IMR-90 (cell line): ENCODE measurements around the gene APOA4. TPM values are rescaled to one million over a fixed set of nuclear protein-coding genes. Genes with fewer than 3 reads are reported as not detected.

Experiments
- ATAC-seq: fragments of 200-7000 bp; cut with Tn5 transposase; 2 replicates; pipeline ENCODE4 v1.9.1; 2020; ENCODE audit warnings: low read depth, mild to moderate bottlenecking, moderate library complexity
- BruUV-seq: library from RNA; stranded (reverse); fragments of 400-500 nt; replicated peaks from 2 replicates; lab custom pipeline; 2021; lab: Mats Ljungman, UMichigan
- CTCF ChIA-PET: fragments of 300-600 bp; formaldehyde crosslinking; extraction: SDS; loops from one replicate; lab custom pipeline; 2021; ENCODE audit warnings: antibody characterized with exemption; lab: Yijun Ruan, JAX
- POLR2A ChIA-PET: fragments of 300-600 bp; sonication (Branson Sonifier 250); formaldehyde crosslinking; loops from one replicate; lab custom pipeline; 2022; ENCODE audit warnings: antibody characterized with exemption; ENCODE audit not compliant: unreplicated experiment; lab: Charles Lee
- DNase-seq: peaks from one replicate; pipeline ENCODE4 v3.0.0; 2013
- H2AFZ ChIP-seq: replicated peaks from 2 replicates; pipeline ENCODE3; 2013; ENCODE audit warnings: low read length, mild to moderate bottlenecking; ENCODE audit not compliant: poor library complexity
- H2AK5ac ChIP-seq: 2 replicates; pipeline ENCODE4 v1.6.1; 2013; ENCODE audit warnings: low read depth, low read length, inconsistent platforms
- H2AK9ac ChIP-seq: replicated peaks from 2 replicates; pipeline ENCODE3; 2013; ENCODE audit warnings: mild to moderate bottlenecking, low read depth, low read length, moderate library complexity; ENCODE audit not compliant: poor library complexity
- H2BK120ac ChIP-seq: 2 replicates; pipeline ENCODE4 v1.6.1; 2013; ENCODE audit warnings: low read depth, low read length, inconsistent platforms
- H2BK15ac ChIP-seq: 3 replicates; pipeline ENCODE4 v1.6.1; 2013; ENCODE audit warnings: low read depth, low read length, inconsistent platforms
- H2BK20ac ChIP-seq: 2 replicates; pipeline ENCODE4 v1.6.1; 2013; ENCODE audit warnings: low read depth, mild to moderate bottlenecking, inconsistent platforms, low read length, moderate library complexity
- H2BK5ac ChIP-seq: 2 replicates; pipeline ENCODE4 v1.6.1; 2013; ENCODE audit warnings: mild to moderate bottlenecking, low read depth, low read length, inconsistent platforms; ENCODE audit not compliant: poor library complexity, severe bottlenecking
- H3K14ac ChIP-seq: replicated peaks from 2 replicates; pipeline ENCODE4 v1.6.1; 2013; ENCODE audit warnings: low read depth, low read length, inconsistent platforms
- H3K18ac ChIP-seq: 2 replicates; pipeline ENCODE4 v1.6.1; 2013; ENCODE audit warnings: low read depth, low read length, control low read depth
- H3K23ac ChIP-seq: 2 replicates; pipeline ENCODE4 v1.6.1; 2013; ENCODE audit warnings: low read depth, low read length, inconsistent platforms
- H3K27ac ChIP-seq: 2 replicates; pipeline ENCODE4 v1.5.1; 2013; ENCODE audit warnings: mild to moderate bottlenecking, control low read depth, low read length; ENCODE audit not compliant: insufficient read depth
- H3K27me3 ChIP-seq: 2 replicates; pipeline ENCODE4 v1.6.1; 2013; ENCODE audit warnings: low read length; ENCODE audit not compliant: control insufficient read depth, insufficient read depth
- H3K36me3 ChIP-seq: 2 replicates; pipeline ENCODE4 v1.6.1; 2013; ENCODE audit warnings: low read length, mixed read lengths; ENCODE audit not compliant: control insufficient read depth, insufficient read depth
- H3K4ac ChIP-seq: 2 replicates; pipeline ENCODE4 v1.6.1; 2013; ENCODE audit warnings: low read depth, low read length, inconsistent platforms
- H3K4me1 ChIP-seq: 2 replicates; pipeline ENCODE4 v1.6.1; 2013; ENCODE audit warnings: low read length, mixed read lengths; ENCODE audit not compliant: control insufficient read depth, insufficient read depth
- H3K4me2 ChIP-seq: 2 replicates; pipeline ENCODE4 v1.6.1; 2013; ENCODE audit warnings: low read depth, mild to moderate bottlenecking, control low read depth, low read length, moderate library complexity
- H3K4me3 ChIP-seq: 2 replicates; pipeline ENCODE4 v1.5.1; 2013; ENCODE audit warnings: low read depth, mild to moderate bottlenecking, control low read depth, low read length, moderate library complexity; ENCODE audit not compliant: insufficient read depth
- H3K56ac ChIP-seq: 2 replicates; pipeline ENCODE4 v1.6.1; 2013; ENCODE audit warnings: low read length, inconsistent platforms; ENCODE audit not compliant: insufficient read depth; ENCODE audit errors: extremely low read depth
- H3K79me1 ChIP-seq, 2 experiments: 2 replicates each; pipeline ENCODE4 v1.6.1; 2013; ENCODE audit warnings: low read length in 2 of 2, inconsistent platforms in 1 of 2, low read depth in 1 of 2
- H3K9ac ChIP-seq: 2 replicates; pipeline ENCODE4 v1.6.1; 2013; ENCODE audit warnings: low read depth, low read length, control low read depth
- H3K9me1 ChIP-seq: 2 replicates; pipeline ENCODE4 v1.6.1; 2013; ENCODE audit warnings: low read length, inconsistent platforms; ENCODE audit not compliant: insufficient read depth
- H3K9me3 ChIP-seq: 2 replicates; pipeline ENCODE4 v1.6.1; 2013; ENCODE audit warnings: low read length; ENCODE audit not compliant: control insufficient read depth, insufficient read depth
- H4K20me1 ChIP-seq: 2 replicates; pipeline ENCODE4 v1.6.1; 2013; ENCODE audit warnings: low read length, inconsistent platforms; ENCODE audit not compliant: insufficient read depth
- H4K5ac ChIP-seq: 2 replicates; pipeline ENCODE4 v1.6.1; 2013; ENCODE audit warnings: mild to moderate bottlenecking, low read depth, low read length, control low read depth
- H4K8ac ChIP-seq, 2 experiments: 2 replicates each; pipeline ENCODE4 v1.6.1; 2013; ENCODE audit warnings: low read depth in 2 of 2, low read length in 2 of 2, control low read depth in 1 of 2, inconsistent platforms in 1 of 2
- H4K91ac ChIP-seq: 2 replicates; pipeline ENCODE4 v1.6.1; 2013; ENCODE audit warnings: low read depth, low read length, inconsistent platforms; ENCODE audit not compliant: insufficient read depth
- CEBPB ChIP-seq: IDR thresholded peaks from 2 replicates; pipeline ENCODE4 v1.6.1; 2012; ENCODE audit warnings: low read depth, low read length, improper control_type of control experiment
- CHD1 ChIP-seq: IDR thresholded peaks from 2 replicates; pipeline ENCODE4 v1.6.1; 2012; ENCODE audit warnings: low read depth, low read length, improper control_type of control experiment
- FOS ChIP-seq: fragments of 150-350 bp; IDR thresholded peaks from 2 replicates; pipeline ENCODE4 v1.6.1; 2016; ENCODE audit warnings: low read depth, low read length
- MAFK ChIP-seq: IDR thresholded peaks from 2 replicates; pipeline ENCODE4 v1.6.1; 2012; ENCODE audit warnings: low read depth, low read length, improper control_type of control experiment
- MAZ ChIP-seq: IDR thresholded peaks from 2 replicates; pipeline ENCODE4 v1.6.1; 2012; ENCODE audit warnings: low read depth, mild to moderate bottlenecking, low read length, improper control_type of control experiment, moderate library complexity, borderline replicate concordance
- MXI1 ChIP-seq: IDR thresholded peaks from 2 replicates; pipeline ENCODE4 v1.6.1; 2012; ENCODE audit warnings: low read depth, mild to moderate bottlenecking, low read length, moderate library complexity, borderline replicate concordance
- RAD21 ChIP-seq: IDR thresholded peaks from 2 replicates; pipeline ENCODE4 v1.6.1; 2012; ENCODE audit warnings: low read length, improper control_type of control experiment
- RCOR1 ChIP-seq: IDR thresholded peaks from 2 replicates; pipeline ENCODE4 v1.6.1; 2012; ENCODE audit warnings: mild to moderate bottlenecking, low read length, improper control_type of control experiment; ENCODE audit not compliant: insufficient replicate concordance
- RFX5 ChIP-seq: IDR thresholded peaks from 2 replicates; pipeline ENCODE4 v1.8.0; 2012; ENCODE audit warnings: low read depth, mild to moderate bottlenecking, low read length, moderate library complexity
- WGBS, 2 experiments: methylation state at CpG; one replicate each; pipeline versions ENCODE4 v1.1.5 to v1.1.7; 2013; ENCODE audit warnings: missing lambda C conversion rate in 2 of 2; ENCODE audit not compliant: insufficient read length in 1 of 2; ENCODE audit errors: extremely low coverage in 2 of 2; 5-methylcytosine and 5-hydroxymethylcytosine counted together
- dilution Hi-C: fragments of 300-500 bp; cut with HindIII; formaldehyde crosslinking; loops from one replicate; pipeline ENCODE4 v1.14.3; 2018; ENCODE audit warnings: low sequenced_read_pairs; ENCODE audit not compliant: unreplicated experiment
- in situ Hi-C: fragments of 300-500 bp; cut with MboI; formaldehyde crosslinking; loops from 3 replicates; pipeline ENCODE4 v1.14.3; 2019; ENCODE audit warnings: low sequenced_read_pairs, inconsistent platforms, mixed read lengths
- intact Hi-C: fragments of 100-400 bp; cut with micrococcal nuclease; formaldehyde crosslinking; loops from 2 replicates; pipeline ENCODE4 v1.10.0; 2022
- polyA plus RNA-seq, 3 experiments: library from polyadenylated mRNA; depleted of rRNA; stranded (reverse); fragments of >200 nt; gene quantifications; 2 replicates each; pipeline ENCODE4 v1.2.3, GENCODE V29; 2012; ENCODE audit warnings: low replicate concordance in 1 of 3
- total RNA-seq: library from RNA; depleted of rRNA; stranded (reverse); fragments of >200 nt; gene quantifications from 2 replicates; pipeline ENCODE4 v1.2.3, GENCODE V29; 2012

Gene APOA4
- total and polyA plus RNA-seq, 2 of the 4 experiments (the other 2 are of a cell fraction) = not detected

DNA sequence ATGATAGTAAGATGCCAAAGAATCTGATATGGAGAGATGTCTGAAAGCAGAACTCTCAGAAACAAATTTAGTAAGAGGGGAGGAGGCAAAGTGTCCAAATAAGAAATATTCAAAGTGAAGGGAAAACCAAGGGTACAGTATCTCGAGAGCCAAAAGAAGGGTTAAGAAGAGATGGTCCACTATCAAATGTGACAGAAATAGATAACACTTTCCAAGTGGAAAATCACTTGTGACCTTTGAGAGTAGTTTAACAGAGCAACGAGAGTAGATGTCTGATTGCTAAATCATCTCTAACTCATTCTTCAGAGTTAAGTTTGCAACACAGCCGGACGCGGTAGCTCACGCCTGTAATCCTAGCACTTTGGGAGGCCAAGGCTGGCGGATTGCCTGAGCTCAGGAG, 46.0 kb downstream of the APOA4 start:
- POLR2A ChIA-PET = no interaction called here

More for the DNA sequence above, 46.0 kb downstream of the APOA4 start:
- no peak for ATAC-seq
- Histone ChIP-seq H2BK120ac (no peak overlapping the region), H3K36me3 (peaks cover 22% of the 10 kb centered on the region), H3K4me2 (no peak overlapping the region), H3K27ac (no peak overlapping the region), H3K4me1 (no peaks in the 10 kb centered on the region; the same call in 1 of the 2 replicates), H3K18ac (no peak overlapping the region), H4K91ac (no peak overlapping the region), H3K9ac (no peak overlapping the region), H3K9me1 (no peaks in the 10 kb centered on the region; the same call in 1 of the 2 replicates), H3K4me3 (no peak overlapping the region), H2BK20ac (no peak overlapping the region), H3K14ac (no peak overlapping the region), H4K5ac (no peak overlapping the region), H4K8ac (no peak overlapping the region), H2BK15ac (no peak overlapping the region), H3K23ac (no peak overlapping the region), H3K4ac (no peak overlapping the region), H3K27me3 (no peaks in the 10 kb centered on the region), H3K9me3 (no peaks in the 10 kb centered on the region), H3K79me1 (peaks cover 9 to 15% of the 10 kb centered on the region in 2 experiments), H2AFZ (no peak overlapping the region), H4K20me1 (no peaks in the 10 kb centered on the region; the same call in 1 of the 2 replicates), H2AK9ac (no peak overlapping the region), H2BK5ac (no peak overlapping the region), H2AK5ac (no peak overlapping the region), H3K56ac (no peak overlapping the region)
- CTCF ChIA-PET = no interaction called here
- BruUV-seq = no TSS peak
- in situ Hi-C loops (no loop called here), intact Hi-C loops (no loop called here), dilution Hi-C loops (no loop called here)
- no peak for DNase-seq
- no peak for TF ChIP-seq RFX5
- no peak for TF ChIP-seq MAZ
- TF ChIP-seq FOS = no peak
- no peak for TF ChIP-seq CEBPB
- no peak for TF ChIP-seq CHD1
- TF ChIP-seq RAD21 = no peak
- TF ChIP-seq RCOR1 = no peak
- TF ChIP-seq MXI1 = no peak
- no peak for TF ChIP-seq MAFK
- 94% methylated on average over 5 of the region's 7 CpGs; no CpG with 5 or more reads in 1 of the 2 experiments for WGBS, 2 experiments
